Activated CD8-positive, alpha-beta memory T cell treated with anti-CD3 and anti-CD28 coated beads, Interleukin-2, amount 50 U/mL, for 4 hours (primary cell): ENCODE measurements around the gene NPIPB8.
"Not testable (repeated sequence)": the region's sequence is repeated elsewhere in the genome, so short reads cannot be mapped to it uniquely, and the experiment has no call there.

Experiments used
- DNase-seq: peaks from one replicate; pipeline ENCODE4 v3.0.0-alpha.2; 2020

NPIPB8 gene

GRCh38 chr16:28639959-28640358, 2.1 kb downstream of the NPIPB8 start:
- DNase-seq, result not testable (repeated sequence)

- not testable (repeated sequence) for DNase-seq
These were observed 28.4 kb downstream of the NPIPB8 start for GRCh38 chr16:28666264-28666663.

DNA sequence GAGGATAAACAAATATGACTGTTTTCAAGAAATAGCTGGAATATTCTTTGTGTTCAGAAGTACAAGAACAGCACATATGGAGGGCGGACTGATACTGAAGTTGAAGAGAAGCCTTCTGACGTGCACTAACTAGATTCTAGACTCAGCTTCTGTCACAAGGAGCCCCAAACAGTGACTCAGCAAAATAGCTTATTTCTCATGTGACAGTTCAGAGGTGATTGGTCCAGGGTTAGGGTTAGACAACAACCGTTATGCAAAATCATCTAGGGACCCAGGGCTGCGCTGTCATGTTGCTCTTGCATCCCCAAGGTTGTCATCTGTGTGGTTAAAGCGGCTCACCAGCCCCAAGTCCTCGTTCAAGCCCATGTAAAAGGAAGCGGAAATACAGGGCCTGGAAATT, 29.6 kb downstream of the NPIPB8 start:
- DNase-seq, result not testable (repeated sequence)

- DNase-seq, result not testable (repeated sequence)
These were observed 30.3 kb downstream of the NPIPB8 start for GRCh38 chr16:28668199-28668598.

- not testable (repeated sequence) for DNase-seq
These were observed 50.6 kb downstream of the NPIPB8 start for GRCh38 chr16:28688327-28688952.

DNA sequence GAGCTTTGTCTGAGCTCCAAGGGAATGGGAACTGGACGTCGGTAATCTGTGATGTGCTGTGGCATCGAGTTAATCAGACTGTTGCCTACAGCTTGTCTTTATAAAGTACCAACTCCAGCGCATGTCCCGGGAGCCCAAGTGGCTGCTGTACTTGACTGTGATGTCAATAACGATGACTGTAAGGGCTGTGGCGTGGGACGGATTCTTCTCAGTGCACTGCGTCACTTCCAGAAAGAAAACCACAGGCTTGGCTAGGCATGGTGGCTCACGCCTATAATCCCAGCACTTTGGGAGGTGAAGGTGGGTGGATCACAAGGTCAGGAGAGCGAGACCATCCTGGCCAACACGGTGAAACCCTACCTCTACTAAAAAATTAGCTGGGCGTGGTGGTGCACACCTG, 51.6 kb downstream of the NPIPB8 start:
- DNase-seq, result not testable (repeated sequence)

- DNase-seq, result not testable (repeated sequence)
These were observed 53.9 kb downstream of the NPIPB8 start for GRCh38 chr16:28691722-28692121.

DNA sequence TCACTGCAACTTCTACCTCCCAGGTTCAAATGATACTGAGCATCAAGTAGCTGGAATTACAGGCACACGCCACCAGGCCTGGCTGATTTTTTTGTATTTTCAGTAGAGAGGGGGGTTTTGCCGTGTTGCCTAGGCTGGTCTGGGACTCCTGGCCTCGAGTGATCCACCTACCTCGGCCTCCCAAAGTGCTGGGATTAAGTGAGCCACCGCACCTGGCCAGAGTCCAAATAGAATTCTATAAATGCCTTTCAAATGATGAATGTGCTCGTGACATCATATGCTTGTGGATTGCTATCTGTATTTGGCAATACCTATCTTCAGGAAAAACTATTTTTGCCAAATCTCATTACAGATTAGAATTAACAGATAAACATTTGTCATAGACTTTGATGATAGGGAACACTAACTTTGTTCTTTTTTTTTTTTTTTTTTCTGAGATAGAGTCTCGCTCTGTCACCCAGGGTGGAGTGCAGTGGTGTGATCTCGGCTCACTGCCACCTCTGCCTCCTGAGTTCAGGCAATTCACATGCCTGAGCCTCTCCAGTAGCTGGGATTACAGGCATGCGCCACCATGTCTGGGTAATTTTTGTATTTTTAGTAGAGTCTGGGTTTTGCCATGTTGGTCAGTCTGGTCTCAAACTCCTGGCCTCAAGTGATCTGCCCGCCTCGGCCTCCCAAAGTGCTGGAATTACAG, 55.5 kb downstream of the NPIPB8 start:
- not testable (repeated sequence) for DNase-seq

- not testable (repeated sequence) for DNase-seq
These were observed 61.9 kb downstream of the NPIPB8 start for GRCh38 chr16:28699792-28700191.

- not testable (repeated sequence) for DNase-seq
These were observed 62.5 kb downstream of the NPIPB8 start for GRCh38 chr16:28700349-28700748.

GRCh38 chr16:28701384-28701783, 63.5 kb downstream of the NPIPB8 start:
- DNase-seq, result not testable (repeated sequence)

DNA sequence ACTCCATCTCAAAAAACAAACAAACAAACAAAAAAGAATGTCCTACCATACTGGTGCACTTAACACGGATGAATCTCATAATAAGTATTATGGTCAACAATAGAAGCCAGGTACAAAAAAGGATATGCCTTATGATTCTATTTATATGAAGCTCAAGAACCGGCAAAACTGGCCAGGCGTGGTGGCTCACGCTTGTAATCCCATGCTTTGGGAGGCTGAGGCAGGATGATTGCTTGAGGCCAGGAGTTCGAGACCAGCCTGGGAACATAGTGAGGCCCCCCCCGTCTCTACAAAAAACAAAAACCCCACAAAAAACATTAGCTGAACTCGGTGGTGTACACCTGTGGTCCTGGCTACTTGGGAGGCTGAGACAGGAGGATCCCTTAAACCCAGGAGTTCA, 66.4 kb downstream of the NPIPB8 start:
- DNase-seq, result not testable (repeated sequence)
